Right ventricle myocardium inferior (tissue), 1 donor: ENCODE data around the gene QARS1. TPM values are rescaled to one million over a fixed set of nuclear protein-coding genes. Genes with fewer than 3 reads are reported as not detected.

Experiments used
- ATAC-seq: fragments of 200-7000 bp; cut with Tn5 transposase; one replicate; pipeline ENCODE4 v1.9.1; 2020; ENCODE audit warnings: mild to moderate bottlenecking, moderate library complexity
- DNase-seq: peaks from one replicate; pipeline ENCODE4 v3.0.0; 2021; ENCODE audit errors: missing footprints
- intact Hi-C: fragments of 100-400 bp; cut with DNase I; formaldehyde crosslinking; loops from one replicate; pipeline ENCODE4 v1.11.0; 2022
- long read RNA-seq: library from polyadenylated mRNA; unstranded; transcript quantifications from one replicate; pipeline ENCODE4 v2.0.0, GENCODE V29; 2021
- total RNA-seq: library from RNA; stranded (reverse); fragmentation: NEBNext Ultra II Directional; extraction: Animal tissue kit (Norgen Biotek cat#: 25700); gene quantifications from one replicate; pipeline ENCODE4 v1.2.1, GENCODE V29; 2021
- donor health status: DM: no; HTN: yes; CAD: no; lungs with severe emphysema.

The QARS1 gene
- total RNA-seq = 207 TPM
- long read RNA-seq, transcript QARS-201 (24 exons, 2,827 nt) = major isoform, 102 of 165 reads
- long read RNA-seq, transcript QARS-209 (23 exons, 2,362 nt) = minor isoform, 26 of 165 reads
- long read RNA-seq, partial matches to known transcripts = 11 of 165 reads
- long read RNA-seq, other reads (novel, unspliced or antisense) = 23 of 165 reads

- ATAC-seq (peak; percentile 98), DNase-seq (peak; percentile 96)
- intact Hi-C loops = no loop called here
These were observed at the start of gene QARS1 for GRCh38 chr3:49104427-49105291. Gene QARS1 (minus strand): TSS chr3:49104757. CDS start chr3:49104733, 24 bp downstream.

GRCh38 chr3:49153349-49153912 lies 48.9 kb upstream of the QARS1 start:
- DNase-seq (no peak), ATAC-seq (no peak)
- intact Hi-C loops = no loop called here

- intact Hi-C loops = no loop called here
- ATAC-seq = no peak
- no peak for DNase-seq
These were observed 47.1 kb upstream of the QARS1 start for GRCh38 chr3:49151610-49152009.

- ATAC-seq (no peak), DNase-seq (no peak)
- intact Hi-C loops = no loop called here
These were observed 43.6 kb upstream of the QARS1 start for GRCh38 chr3:49148159-49148558.

- DNase-seq = no peak
- no peak for ATAC-seq
- intact Hi-C loops = no loop called here
These were observed 35.5 kb upstream of the QARS1 start for GRCh38 chr3:49140080-49140479.

- ATAC-seq (no peak), DNase-seq (no peak)
- intact Hi-C loops = no loop called here
These were observed 30.9 kb upstream of the QARS1 start for GRCh38 chr3:49135499-49135898.

- ATAC-seq (no peak), DNase-seq (peak; percentile 31)
- intact Hi-C loops = loop anchor here (5.0 kb wide), 1 partner anchor 112 kb away; the partner anchor contains the start of gene NDUFAF3
These were observed 30.1 kb upstream of the QARS1 start for GRCh38 chr3:49134471-49135265.

GRCh38 chr3:49133226-49133951 lies 28.8 kb upstream of the QARS1 start:
- intact Hi-C loops = loop anchor here (2.0 to 5.0 kb wide), 3 partner anchors 33 to 111 kb away; partner anchors contain the start of genes CCDC71, NDUFAF3 and QRICH1
- DNase-seq (peak; percentile 91), ATAC-seq (peak; percentile 89)

GRCh38 chr3:49132437-49133225 lies 28.1 kb upstream of the QARS1 start, which contains the start of gene LAMB2:
Gene LAMB2 (minus strand): TSS chr3:49133050. CDS start chr3:49132867, 183 bp downstream.
- DNase-seq (peak; percentile 80), ATAC-seq (peak; percentile 85)
- intact Hi-C loops = loop anchor here (2.0 to 5.0 kb wide), 3 partner anchors 34 to 110 kb away; partner anchors contain the start of genes CCDC71, NDUFAF3 and QRICH1

GRCh38 chr3:49132073-49132436 lies 27.5 kb upstream of the QARS1 start:
- intact Hi-C loops = loop anchor here (2.0 to 5.0 kb wide), 3 partner anchors 35 to 110 kb away; partner anchors contain the start of genes CCDC71, NDUFAF3 and QRICH1
- DNase-seq = no peak

GRCh38 chr3:49131576-49131975 lies 27.0 kb upstream of the QARS1 start:
- DNase-seq (no peak), ATAC-seq (no peak)
- intact Hi-C loops = loop anchor here (5.0 kb wide), 1 partner anchor 109 kb away; the partner anchor contains the start of gene NDUFAF3

More at GRCh38 chr3:49132073-49132436, 27.5 kb upstream of the QARS1 start:
- no peak for ATAC-seq

- ATAC-seq = no peak
- intact Hi-C loops = loop anchor here (5.0 kb wide), 1 partner anchor 109 kb away; the partner anchor contains the start of gene NDUFAF3
- no peak for DNase-seq
These were observed 26.5 kb upstream of the QARS1 start for GRCh38 chr3:49131040-49131439.

- ATAC-seq (no peak), DNase-seq (no peak)
- intact Hi-C loops = no loop called here
These were observed 20.6 kb upstream of the QARS1 start for GRCh38 chr3:49124991-49125670.

GRCh38 chr3:49124203-49124602 lies 19.6 kb upstream of the QARS1 start:
- intact Hi-C loops = no loop called here
- DNase-seq = no peak

GRCh38 chr3:49123687-49124086 lies 19.1 kb upstream of the QARS1 start:
- intact Hi-C loops = no loop called here
- DNase-seq = no peak
- ATAC-seq = no peak

More at GRCh38 chr3:49124203-49124602, 19.6 kb upstream of the QARS1 start:
- no peak for ATAC-seq

- ATAC-seq (no peak), DNase-seq (no peak)
- intact Hi-C loops = no loop called here
These were observed 18.5 kb upstream of the QARS1 start for GRCh38 chr3:49122886-49123545.
